NCI-H2227 (cell line): ENCODE results near the gene GLIS1.
A peak's percentile ranks its signal among the peaks of the same experiment; 100 is the strongest.

Experiments used
- DNase-seq: peaks from one replicate; lab custom pipeline; 2025; ENCODE audit not compliant: unreplicated experiment; lab: John Stamatoyannopoulos, UW

Gene GLIS1

GRCh38 chr1:53539711-53540603 lies 199.0 kb downstream of the GLIS1 start:
- no peak for DNase-seq

DNA sequence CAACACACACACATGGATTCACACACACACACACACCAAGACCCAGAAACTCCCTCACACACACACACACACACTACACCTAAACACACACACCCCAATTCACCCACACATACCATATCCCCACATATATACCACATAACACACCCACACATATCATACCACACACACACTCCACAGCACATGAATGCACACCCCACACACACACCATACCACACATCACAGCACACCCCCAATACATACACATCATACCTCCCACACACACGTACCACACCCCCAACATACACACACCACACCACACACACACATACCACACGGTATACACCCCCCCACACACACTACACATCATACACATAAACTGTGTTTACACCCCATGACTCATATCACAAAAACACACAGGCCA lies 199.7 kb downstream of the GLIS1 start:
- no peak for DNase-seq

GRCh38 chr1:53536606-53537005 lies 202.4 kb downstream of the GLIS1 start:
- DNase-seq, result no peak

- no peak for DNase-seq
These were observed 203.1 kb downstream of the GLIS1 start for GRCh38 chr1:53535846-53536245.

DNA sequence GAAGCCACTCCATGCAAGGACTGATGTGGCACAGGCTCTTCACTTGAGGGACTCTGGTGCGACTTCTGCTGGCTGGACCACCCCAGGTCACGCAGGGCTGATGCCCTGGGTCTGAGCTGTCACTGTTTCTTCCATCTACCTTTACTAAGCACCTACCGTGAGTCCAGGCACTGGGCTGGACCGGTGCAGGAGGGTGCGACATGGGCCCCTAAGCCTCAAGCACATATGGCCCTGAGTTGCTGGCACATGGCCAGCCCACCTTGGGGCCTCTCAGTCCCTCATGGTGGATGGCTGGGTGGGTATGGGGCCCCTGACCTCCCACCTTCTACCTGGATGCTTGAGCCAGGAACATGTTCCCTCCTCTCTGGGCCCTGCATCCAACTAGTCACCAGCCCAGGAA lies 203.7 kb downstream of the GLIS1 start:
- no peak for DNase-seq

DNA sequence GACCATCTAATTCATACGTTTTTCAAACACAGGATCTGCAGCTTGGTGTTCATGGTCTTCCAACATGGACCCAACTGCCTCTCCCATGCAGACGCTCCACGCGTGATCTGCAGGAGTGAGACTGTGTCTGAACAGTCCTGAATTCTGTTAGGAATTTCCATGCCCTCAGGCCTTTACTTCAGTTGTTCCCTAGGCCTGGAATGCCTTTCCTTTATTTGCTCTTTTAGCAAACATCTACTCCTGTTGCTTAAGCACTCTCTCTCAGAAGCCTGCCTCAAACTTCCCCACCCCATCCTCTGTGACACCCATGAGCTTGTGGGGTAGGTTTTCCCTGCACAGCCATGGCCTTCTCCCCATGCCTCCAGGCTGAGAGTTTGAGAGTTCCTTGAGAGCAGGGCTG lies 206.1 kb downstream of the GLIS1 start:
- DNase-seq, result no peak

- no peak for DNase-seq
These were observed 206.6 kb downstream of the GLIS1 start for GRCh38 chr1:53532377-53532776.

DNA sequence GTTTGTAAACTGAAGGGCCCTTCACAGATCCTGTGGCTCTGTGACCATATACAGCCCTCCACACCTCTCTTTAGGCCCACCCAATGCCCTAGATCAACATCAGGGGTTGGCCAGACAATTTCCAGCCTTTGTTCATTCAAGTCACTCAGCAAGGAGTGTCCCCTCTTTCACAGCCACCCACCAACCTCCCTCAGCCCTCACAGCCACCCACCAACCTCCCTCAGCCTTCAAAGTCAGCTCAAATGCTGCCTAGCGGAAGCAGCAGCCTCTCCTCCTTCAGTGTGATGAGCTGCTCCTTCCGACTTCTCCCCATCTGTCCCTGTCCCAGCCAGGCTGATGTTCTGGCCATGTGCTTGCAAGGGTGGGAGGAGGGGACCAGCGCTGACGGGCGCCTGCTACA lies 208.4 kb downstream of the GLIS1 start:
- DNase-seq, result no peak

DNA sequence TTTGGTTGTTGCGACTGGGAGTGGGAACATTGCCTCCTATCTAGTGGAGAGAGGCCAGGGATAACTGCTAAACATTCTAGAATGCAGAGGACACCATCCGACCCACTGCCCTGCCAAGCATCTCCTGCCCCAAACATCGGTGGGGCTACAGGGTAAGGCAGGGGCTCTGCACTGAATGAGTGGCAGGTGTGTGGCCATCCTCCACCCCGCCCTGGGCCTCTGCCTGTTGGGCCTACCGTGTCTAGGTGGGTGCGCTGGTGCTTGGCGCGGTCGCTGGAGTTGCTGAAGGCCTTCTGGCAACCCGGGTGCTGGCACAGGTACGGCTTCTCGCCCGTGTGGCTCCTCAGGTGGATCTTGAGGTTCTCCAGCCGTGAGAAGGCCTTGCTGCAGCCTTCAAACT lies 209.4 kb downstream of the GLIS1 start:
- no peak for DNase-seq

GRCh38 chr1:53527368-53527767 lies 211.6 kb downstream of the GLIS1 start:
- DNase-seq, result no peak

- no peak for DNase-seq
These were observed 212.4 kb downstream of the GLIS1 start for GRCh38 chr1:53526451-53527101.

DNA sequence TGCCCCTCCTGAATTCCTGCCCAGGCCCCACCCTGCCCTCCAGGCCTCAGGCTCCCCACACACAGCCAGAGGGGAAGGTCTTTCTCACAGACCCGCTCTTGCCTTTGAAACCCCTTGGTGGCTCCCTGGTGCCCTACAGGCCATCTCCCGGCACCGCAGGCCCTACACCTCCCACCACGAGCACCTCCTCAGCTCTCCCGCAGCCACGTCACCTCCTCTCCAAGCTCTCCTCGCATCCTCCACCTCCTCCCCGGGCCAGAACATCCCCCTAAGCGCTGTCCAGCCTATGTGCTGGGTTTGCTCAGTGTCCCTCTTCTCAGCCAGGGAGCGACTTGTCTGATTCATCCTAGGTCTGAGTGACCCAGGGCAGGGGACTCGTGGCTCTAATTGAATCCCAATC lies 213.4 kb downstream of the GLIS1 start:
- DNase-seq, result no peak

- no peak for DNase-seq
These were observed 214.3 kb downstream of the GLIS1 start for GRCh38 chr1:53524428-53525375.

- no peak for DNase-seq
These were observed 216.9 kb downstream of the GLIS1 start for GRCh38 chr1:53521924-53522552.

- no peak for DNase-seq
These were observed 218.5 kb downstream of the GLIS1 start for GRCh38 chr1:53520481-53520880.

GRCh38 chr1:53519421-53519820 lies 219.5 kb downstream of the GLIS1 start:
- DNase-seq, result no peak

DNA sequence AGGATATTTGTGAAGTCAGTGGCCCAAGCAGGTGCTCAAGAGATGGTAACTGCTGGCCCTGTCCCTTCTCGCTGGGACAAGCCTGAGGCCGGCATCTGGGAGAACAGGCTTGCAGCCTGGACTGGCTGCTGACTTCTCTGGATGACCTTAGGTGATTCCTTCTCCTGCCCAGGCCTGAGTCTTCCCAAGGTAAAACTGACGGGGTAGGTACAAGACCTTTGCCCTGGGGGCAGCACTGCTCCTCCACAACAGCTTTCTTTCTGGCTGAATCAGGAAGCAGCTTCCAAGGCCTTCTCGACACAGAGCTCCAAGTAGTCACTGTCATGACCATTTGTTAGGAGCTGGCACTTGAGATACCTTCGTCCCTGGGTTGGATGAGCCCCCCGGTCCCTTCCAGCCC lies 220.2 kb downstream of the GLIS1 start:
- no peak for DNase-seq

GRCh38 chr1:53517821-53518352 lies 221.1 kb downstream of the GLIS1 start:
- DNase-seq, result peak; percentile 28

- no peak for DNase-seq
These were observed 221.9 kb downstream of the GLIS1 start for GRCh38 chr1:53517109-53517508.

GRCh38 chr1:53516181-53516580 lies 222.8 kb downstream of the GLIS1 start:
- DNase-seq, result no peak

- DNase-seq, result no peak
These were observed 224.5 kb downstream of the GLIS1 start for GRCh38 chr1:53514436-53514835.
